GM23338 (cell line): ENCODE results near the gene STX1B.

Experiments used
- CREB1 ChIP-seq: fragments of 250-450 bp; sonication (Bioruptor Pico); IDR thresholded peaks from 2 replicates; pipeline ENCODE4 v1.5.0; 2020; ENCODE audit warnings: low read depth, mild to moderate bottlenecking, moderate library complexity
- EZH2 ChIP-seq: fragments of 200-600 bp; sonication (generic); IDR thresholded peaks from one replicate; pipeline ENCODE4 v1.8.0; 2017; ENCODE audit warnings: antibody characterized with exemption, mild to moderate bottlenecking, low read depth; ENCODE audit not compliant: unreplicated experiment
- EZH2phosphoT487 ChIP-seq: fragments of 200-600 bp; sonication (generic); IDR thresholded peaks from one replicate; pipeline ENCODE4 v1.8.1; 2018; ENCODE audit warnings: antibody characterized with exemption; ENCODE audit not compliant: unreplicated experiment
- JUNB ChIP-seq: IDR thresholded peaks from one replicate; pipeline ENCODE4 v1.6.1; 2016; ENCODE audit warnings: antibody characterized with exemption; ENCODE audit not compliant: unreplicated experiment
- NANOG ChIP-seq: IDR thresholded peaks from 2 replicates; pipeline ENCODE4 v1.6.1; 2016; ENCODE audit warnings: antibody characterized with exemption, borderline replicate concordance
- POLR2AphosphoS5 ChIP-seq: IDR thresholded peaks from 2 replicates; pipeline ENCODE4 v1.6.1; 2016; ENCODE audit warnings: antibody characterized with exemption, low read depth
- STAT1 ChIP-seq: IDR thresholded peaks from one replicate; pipeline ENCODE4 v1.6.1; 2016; ENCODE audit warnings: antibody characterized with exemption; ENCODE audit not compliant: unreplicated experiment
- ZNF114 ChIP-seq: fragments of 250-450 bp; sonication (Bioruptor Pico); IDR thresholded peaks from 2 replicates; pipeline ENCODE4 v1.5.0; 2020; ENCODE audit warnings: mild to moderate bottlenecking, moderate library complexity
- ZNF331 ChIP-seq: fragments of 250-450 bp; sonication (Bioruptor Pico); IDR thresholded peaks from 2 replicates; pipeline ENCODE4 v1.5.0; 2020; ENCODE audit warnings: low read depth, mild to moderate bottlenecking, moderate library complexity
- TF ChIP-seq, protein P1 (sequence below), 2 experiments: fragments of 200-600 bp in 1 of 2; sonication (generic) in 1 of 2; conservative IDR thresholded peaks; 2 replicates each; pipeline versions ENCODE4 v1.5.1 to v1.6.1; 2016 to 2017; ENCODE audit warnings: antibody characterized with exemption in 2 of 2, low read depth in 2 of 2, mild to moderate bottlenecking in 2 of 2, moderate library complexity in 1 of 2
- TF ChIP-seq, protein P2 (sequence below): IDR thresholded peaks from one replicate; pipeline ENCODE4 v1.6.1; 2018; ENCODE audit warnings: antibody characterized with exemption; ENCODE audit not compliant: unreplicated experiment
- TF ChIP-seq, protein P3 (sequence below): IDR thresholded peaks from 2 replicates; pipeline ENCODE4 v1.6.1; 2016; ENCODE audit warnings: antibody characterized with exemption
- TF ChIP-seq, protein P4 (sequence below): fragments of 250-450 bp; sonication (Bioruptor Pico); IDR thresholded peaks from 2 replicates; pipeline ENCODE4 v1.5.0; 2020; ENCODE audit warnings: mild to moderate bottlenecking, moderate library complexity

DNA sequence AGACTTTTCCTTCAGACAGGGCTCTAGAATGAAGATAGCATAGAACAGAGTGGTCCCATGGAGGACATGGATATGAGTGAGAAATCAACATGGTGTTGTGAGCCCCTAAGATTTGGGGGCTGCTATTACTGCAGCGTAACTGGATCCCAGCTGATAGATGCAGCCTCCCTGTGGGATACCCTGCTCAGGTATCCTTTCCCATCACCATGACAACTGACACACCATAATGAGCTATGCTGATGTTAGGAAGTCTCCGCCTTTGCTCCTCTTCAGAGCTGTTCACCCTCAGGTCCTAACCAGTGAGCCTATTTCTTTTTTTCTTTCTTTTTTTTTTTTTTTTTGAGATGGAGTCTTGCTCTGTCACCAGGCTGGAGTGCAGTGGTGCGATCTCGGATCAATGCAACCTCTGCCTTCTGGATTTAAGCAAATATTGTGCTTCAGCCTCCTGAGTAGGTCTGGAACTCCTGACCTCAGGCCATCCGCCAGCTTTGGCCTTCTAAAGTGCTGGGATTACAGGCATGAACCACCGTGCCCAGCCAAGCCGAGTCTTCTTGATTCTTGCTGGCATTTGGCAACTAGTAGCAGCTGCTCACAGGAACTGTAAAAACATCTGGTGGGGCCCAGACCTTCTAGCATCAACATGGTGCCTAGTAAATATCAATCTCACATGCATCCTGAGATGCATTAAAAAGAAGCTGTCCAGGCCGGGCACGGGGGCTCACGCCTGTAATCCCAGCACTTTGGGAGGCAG, 40.0 kb upstream of the STX1B start:
- TF ChIP-seq, protein P1, sequence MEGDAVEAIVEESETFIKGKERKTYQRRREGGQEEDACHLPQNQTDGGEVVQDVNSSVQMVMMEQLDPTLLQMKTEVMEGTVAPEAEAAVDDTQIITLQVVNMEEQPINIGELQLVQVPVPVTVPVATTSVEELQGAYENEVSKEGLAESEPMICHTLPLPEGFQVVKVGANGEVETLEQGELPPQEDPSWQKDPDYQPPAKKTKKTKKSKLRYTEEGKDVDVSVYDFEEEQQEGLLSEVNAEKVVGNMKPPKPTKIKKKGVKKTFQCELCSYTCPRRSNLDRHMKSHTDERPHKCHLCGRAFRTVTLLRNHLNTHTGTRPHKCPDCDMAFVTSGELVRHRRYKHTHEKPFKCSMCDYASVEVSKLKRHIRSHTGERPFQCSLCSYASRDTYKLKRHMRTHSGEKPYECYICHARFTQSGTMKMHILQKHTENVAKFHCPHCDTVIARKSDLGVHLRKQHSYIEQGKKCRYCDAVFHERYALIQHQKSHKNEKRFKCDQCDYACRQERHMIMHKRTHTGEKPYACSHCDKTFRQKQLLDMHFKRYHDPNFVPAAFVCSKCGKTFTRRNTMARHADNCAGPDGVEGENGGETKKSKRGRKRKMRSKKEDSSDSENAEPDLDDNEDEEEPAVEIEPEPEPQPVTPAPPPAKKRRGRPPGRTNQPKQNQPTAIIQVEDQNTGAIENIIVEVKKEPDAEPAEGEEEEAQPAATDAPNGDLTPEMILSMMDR (conservative IDR thresholded peaks at IDR 0.05; ENCODE audit: low read depth in 2 of 2) = no peak
- TF ChIP-seq EZH2 (no peak), EZH2phosphoT487 (no peak), CREB1 (CRISPR knock-in tag) (no peak), POLR2AphosphoS5 (no peak), JUNB (no peak), STAT1 (no peak), ZNF331 (no peak), NANOG (no peak), ZNF114 (CRISPR knock-in tag) (no peak)
- TF ChIP-seq, protein P2, sequence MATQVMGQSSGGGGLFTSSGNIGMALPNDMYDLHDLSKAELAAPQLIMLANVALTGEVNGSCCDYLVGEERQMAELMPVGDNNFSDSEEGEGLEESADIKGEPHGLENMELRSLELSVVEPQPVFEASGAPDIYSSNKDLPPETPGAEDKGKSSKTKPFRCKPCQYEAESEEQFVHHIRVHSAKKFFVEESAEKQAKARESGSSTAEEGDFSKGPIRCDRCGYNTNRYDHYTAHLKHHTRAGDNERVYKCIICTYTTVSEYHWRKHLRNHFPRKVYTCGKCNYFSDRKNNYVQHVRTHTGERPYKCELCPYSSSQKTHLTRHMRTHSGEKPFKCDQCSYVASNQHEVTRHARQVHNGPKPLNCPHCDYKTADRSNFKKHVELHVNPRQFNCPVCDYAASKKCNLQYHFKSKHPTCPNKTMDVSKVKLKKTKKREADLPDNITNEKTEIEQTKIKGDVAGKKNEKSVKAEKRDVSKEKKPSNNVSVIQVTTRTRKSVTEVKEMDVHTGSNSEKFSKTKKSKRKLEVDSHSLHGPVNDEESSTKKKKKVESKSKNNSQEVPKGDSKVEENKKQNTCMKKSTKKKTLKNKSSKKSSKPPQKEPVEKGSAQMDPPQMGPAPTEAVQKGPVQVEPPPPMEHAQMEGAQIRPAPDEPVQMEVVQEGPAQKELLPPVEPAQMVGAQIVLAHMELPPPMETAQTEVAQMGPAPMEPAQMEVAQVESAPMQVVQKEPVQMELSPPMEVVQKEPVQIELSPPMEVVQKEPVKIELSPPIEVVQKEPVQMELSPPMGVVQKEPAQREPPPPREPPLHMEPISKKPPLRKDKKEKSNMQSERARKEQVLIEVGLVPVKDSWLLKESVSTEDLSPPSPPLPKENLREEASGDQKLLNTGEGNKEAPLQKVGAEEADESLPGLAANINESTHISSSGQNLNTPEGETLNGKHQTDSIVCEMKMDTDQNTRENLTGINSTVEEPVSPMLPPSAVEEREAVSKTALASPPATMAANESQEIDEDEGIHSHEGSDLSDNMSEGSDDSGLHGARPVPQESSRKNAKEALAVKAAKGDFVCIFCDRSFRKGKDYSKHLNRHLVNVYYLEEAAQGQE = no peak
- TF ChIP-seq, protein P3, sequence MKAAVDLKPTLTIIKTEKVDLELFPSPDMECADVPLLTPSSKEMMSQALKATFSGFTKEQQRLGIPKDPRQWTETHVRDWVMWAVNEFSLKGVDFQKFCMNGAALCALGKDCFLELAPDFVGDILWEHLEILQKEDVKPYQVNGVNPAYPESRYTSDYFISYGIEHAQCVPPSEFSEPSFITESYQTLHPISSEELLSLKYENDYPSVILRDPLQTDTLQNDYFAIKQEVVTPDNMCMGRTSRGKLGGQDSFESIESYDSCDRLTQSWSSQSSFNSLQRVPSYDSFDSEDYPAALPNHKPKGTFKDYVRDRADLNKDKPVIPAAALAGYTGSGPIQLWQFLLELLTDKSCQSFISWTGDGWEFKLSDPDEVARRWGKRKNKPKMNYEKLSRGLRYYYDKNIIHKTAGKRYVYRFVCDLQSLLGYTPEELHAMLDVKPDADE = no peak
- TF ChIP-seq, protein P4, sequence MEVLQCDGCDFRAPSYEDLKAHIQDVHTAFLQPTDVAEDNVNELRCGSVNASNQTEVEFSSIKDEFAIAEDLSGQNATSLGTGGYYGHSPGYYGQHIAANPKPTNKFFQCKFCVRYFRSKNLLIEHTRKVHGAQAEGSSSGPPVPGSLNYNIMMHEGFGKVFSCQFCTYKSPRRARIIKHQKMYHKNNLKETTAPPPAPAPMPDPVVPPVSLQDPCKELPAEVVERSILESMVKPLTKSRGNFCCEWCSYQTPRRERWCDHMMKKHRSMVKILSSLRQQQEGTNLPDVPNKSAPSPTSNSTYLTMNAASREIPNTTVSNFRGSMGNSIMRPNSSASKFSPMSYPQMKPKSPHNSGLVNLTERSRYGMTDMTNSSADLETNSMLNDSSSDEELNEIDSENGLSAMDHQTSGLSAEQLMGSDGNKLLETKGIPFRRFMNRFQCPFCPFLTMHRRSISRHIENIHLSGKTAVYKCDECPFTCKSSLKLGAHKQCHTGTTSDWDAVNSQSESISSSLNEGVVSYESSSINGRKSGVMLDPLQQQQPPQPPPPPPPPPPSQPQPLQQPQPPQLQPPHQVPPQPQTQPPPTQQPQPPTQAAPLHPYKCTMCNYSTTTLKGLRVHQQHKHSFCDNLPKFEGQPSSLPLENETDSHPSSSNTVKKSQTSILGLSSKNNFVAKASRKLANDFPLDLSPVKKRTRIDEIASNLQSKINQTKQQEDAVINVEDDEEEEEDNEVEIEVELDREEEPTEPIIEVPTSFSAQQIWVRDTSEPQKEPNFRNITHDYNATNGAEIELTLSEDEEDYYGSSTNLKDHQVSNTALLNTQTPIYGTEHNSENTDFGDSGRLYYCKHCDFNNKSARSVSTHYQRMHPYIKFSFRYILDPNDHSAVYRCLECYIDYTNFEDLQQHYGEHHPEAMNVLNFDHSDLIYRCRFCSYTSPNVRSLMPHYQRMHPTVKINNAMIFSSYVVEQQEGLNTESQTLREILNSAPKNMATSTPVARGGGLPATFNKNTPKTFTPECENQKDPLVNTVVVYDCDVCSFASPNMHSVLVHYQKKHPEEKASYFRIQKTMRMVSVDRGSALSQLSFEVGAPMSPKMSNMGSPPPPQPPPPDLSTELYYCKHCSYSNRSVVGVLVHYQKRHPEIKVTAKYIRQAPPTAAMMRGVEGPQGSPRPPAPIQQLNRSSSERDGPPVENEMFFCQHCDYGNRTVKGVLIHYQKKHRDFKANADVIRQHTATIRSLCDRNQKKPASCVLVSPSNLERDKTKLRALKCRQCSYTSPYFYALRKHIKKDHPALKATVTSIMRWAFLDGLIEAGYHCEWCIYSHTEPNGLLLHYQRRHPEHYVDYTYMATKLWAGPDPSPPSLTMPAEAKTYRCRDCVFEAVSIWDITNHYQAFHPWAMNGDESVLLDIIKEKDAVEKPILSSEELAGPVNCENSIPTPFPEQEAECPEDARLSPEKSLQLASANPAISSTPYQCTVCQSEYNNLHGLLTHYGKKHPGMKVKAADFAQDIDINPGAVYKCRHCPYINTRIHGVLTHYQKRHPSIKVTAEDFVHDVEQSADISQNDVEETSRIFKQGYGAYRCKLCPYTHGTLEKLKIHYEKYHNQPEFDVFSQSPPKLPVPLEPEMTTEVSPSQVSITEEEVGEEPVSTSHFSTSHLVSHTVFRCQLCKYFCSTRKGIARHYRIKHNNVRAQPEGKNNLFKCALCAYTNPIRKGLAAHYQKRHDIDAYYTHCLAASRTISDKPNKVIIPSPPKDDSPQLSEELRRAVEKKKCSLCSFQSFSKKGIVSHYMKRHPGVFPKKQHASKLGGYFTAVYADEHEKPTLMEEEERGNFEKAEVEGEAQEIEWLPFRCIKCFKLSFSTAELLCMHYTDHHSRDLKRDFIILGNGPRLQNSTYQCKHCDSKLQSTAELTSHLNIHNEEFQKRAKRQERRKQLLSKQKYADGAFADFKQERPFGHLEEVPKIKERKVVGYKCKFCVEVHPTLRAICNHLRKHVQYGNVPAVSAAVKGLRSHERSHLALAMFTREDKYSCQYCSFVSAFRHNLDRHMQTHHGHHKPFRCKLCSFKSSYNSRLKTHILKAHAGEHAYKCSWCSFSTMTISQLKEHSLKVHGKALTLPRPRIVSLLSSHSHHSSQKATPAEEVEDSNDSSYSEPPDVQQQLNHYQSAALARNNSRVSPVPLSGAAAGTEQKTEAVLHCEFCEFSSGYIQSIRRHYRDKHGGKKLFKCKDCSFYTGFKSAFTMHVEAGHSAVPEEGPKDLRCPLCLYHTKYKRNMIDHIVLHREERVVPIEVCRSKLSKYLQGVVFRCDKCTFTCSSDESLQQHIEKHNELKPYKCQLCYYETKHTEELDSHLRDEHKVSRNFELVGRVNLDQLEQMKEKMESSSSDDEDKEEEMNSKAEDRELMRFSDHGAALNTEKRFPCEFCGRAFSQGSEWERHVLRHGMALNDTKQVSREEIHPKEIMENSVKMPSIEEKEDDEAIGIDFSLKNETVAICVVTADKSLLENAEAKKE (CRISPR knock-in tag) = no peak
